ENCODE measurements around the gene KIAA2012.
"Not testable (repeated sequence)": the region's sequence is repeated elsewhere in the genome, so short reads cannot be mapped to it uniquely, and the experiment has no call there.

The KIAA2012 gene

DNA sequence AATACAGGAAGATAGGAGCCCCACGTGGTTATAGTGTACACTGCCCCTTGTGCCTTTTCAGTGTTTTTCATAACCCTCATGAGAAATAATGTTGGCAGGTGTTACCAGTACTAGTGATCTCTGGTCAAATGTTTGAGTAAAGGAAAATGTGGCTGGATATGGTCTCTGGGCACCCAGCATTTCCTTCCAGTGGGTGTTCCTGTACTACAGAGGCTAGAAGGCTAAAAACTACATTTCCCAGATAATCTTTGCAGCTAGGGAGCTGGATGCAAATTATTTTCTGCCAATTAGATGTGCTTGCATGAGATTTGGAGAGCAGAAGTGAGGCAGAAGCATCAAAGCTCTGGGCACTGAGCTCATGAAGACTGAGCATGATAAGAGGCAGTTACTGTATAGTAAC lies 45.1 kb downstream of the KIAA2012 start:
- no peak for DNase-seq

- no peak for DNase-seq
These were observed 47.8 kb downstream of the KIAA2012 start for GRCh38 chr2:202120828-202121227.

GRCh38 chr2:202121532-202122162 lies 48.6 kb downstream of the KIAA2012 start:
- peak in 1 of 2 donors; percentile 28 for DNase-seq

GRCh38 chr2:202122163-202122540 lies 49.1 kb downstream of the KIAA2012 start:
- DNase-seq, result no peak

DNA sequence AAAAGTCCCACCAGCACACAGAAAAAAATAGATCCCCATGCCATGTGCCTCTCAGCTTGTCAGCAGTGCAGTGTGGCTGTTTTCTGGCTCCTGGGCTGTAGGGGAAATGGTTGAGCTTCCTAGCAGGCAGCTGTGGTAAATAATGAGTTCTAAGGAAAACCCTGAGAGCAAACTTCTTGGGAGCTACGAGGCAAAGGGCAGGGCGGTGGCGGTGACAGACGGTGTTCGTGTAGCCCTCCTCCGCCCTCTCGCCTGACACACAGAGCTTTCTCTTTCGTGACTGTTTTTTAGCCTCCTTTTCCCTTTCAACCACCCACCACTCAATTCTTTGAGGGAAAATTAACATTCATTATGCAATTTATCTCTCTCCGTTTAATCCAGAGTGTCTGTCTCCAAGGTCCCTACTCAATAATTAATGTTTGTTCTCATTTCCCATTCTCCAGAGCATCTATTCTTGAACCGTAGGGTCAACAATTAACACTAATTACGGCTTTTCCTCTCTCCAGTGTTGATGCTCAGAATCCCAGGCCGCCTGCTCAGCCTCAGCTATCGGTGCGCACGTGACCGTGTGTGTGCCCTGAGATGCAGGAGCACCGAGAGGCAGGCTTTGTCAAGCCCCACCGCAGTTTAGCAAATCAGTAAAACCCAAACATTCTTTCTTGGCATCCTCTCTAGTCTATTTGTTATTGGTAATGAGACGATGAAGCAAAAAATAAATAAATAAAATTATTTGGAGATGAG lies 50.1 kb downstream of the KIAA2012 start:
- no peak for DNase-seq

DNA sequence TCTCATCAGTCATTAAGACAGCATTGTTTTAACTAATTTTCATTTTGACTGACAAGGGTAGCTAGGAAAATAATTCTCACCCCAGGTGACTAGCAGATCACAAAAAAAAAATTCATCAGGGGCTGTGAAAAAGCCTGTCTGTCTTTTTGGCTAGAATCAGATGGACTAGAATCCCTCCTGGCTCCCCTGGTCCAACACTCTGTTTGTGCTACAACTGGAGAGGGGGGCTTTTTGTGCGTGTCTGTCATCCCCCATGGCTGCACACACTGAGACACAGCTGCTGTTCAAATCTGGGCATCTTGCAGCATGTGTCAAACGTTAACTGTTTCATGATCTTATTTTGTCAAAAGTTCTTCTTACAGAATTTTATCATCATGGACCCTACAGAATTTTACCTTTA lies 51.2 kb downstream of the KIAA2012 start:
- no peak for DNase-seq

- DNase-seq, result no peak
These were observed 54.8 kb downstream of the KIAA2012 start for GRCh38 chr2:202127687-202128331.

DNA sequence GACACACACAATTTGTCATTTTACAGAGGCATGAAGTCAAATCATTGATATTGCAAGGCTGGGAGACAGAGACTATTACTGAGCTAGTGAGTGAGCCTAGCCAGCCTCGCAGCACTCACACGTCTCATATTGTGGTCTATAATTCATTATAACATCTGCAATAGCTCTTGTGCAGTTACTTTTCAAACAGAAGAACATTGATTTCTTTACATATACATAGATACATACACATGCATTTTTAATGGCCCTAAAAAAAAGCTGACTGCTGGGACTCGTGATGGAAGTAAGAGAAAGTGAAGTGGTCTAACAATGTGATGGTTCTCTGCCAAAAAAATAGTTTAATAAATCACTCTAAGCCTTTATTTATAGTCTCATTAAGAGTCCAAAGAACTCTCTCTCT lies 56.8 kb downstream of the KIAA2012 start:
- DNase-seq, result no peak

- DNase-seq, result no peak
These were observed 60.3 kb downstream of the KIAA2012 start for GRCh38 chr2:202133200-202133908.

DNA sequence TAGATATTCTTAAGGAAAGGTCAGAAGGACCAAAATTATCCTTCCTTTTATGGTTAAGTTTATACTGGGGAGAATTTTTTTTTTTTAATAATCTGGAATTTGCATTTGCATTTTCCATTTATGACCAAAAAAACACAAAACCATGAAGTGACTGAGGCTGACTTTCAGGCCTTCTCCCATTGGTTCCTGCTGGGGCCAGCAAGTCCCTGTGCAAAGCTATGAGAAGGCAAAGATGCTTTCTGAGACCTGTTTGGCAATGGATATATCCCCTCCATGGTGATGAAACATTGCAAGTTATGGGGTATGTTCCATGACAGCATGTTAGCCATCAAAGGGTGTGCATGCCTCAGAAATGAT lies 60.8 kb downstream of the KIAA2012 start:
- DNase-seq, result no peak

DNA sequence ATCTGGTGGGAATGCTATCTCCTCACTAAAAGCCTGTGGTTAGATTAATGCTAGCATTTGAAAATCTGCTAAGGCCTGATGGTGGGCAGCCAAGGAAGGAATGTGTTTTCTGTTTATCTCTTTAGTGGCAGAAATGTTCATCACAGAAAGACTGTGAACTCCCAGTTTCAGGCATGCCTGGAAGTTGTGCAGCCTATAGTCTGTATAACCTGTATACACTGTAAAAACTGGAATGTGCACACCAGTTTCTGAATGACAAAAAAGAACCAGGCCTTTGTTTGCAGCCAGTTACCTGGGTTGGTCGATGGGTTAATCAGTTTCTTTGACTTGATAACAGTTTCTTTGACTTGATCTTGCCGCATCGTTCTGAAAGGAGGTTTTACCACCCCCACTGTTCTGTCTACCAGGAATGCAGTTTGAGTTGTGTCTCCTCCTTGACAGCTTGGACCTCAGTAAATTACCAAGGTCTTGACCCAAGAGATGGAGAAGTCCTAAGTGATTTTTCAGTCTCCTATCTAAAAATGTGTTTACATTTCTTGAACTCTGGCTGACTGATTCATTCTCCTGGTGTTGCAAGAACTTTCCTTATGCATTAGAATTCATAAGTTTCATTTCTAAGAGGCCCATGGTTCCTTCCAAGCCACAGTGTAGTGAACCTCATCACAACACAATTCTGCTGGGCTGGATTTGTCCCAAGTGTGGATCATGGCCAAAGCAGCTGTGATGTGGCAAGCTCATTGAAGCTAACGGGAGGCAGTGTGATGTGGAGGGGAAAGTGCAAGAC lies 62.2 kb downstream of the KIAA2012 start:
- DNase-seq, result no peak

DNA sequence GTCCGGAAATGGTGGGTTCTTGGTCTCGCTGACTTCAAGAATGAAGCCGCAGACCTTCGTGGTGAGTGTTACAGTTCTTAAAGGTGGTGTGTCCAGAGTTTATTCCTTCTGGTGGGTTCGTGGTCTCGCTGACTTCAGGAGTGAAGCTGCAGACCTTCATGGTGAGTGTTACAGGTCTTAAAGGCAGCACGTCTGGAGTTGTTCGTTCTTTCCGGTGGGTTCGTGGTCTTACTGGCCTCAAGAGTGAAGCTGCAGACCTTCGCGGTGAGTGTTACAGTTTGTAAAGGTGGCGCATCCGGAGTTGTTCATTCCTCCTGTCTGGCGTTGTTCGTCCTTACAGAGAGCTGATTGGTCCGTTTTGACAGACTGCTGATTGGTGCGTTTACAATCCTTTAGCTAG lies 63.0 kb downstream of the KIAA2012 start:
- not testable (repeated sequence) for DNase-seq

DNA sequence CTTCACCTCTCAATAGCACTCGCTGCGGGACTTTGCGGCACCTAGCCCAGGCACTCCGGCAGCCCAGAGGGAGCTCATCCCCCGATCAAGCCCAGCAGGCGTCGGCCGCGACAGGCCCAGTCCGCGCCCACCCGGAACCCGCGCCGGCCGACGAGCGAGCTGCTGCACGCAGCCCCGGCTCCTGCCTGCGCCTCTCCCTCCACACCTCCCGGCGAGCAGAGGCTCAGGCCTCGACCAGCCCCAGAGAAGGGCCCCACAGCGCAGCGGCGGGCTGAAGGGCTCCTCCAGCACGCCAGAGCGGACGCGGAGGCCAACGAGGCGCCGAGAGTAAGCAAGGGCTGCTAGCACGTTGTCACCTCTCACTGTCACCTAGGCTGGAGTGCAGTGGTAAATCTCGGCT lies 63.5 kb downstream of the KIAA2012 start:
- DNase-seq, result no peak

DNA sequence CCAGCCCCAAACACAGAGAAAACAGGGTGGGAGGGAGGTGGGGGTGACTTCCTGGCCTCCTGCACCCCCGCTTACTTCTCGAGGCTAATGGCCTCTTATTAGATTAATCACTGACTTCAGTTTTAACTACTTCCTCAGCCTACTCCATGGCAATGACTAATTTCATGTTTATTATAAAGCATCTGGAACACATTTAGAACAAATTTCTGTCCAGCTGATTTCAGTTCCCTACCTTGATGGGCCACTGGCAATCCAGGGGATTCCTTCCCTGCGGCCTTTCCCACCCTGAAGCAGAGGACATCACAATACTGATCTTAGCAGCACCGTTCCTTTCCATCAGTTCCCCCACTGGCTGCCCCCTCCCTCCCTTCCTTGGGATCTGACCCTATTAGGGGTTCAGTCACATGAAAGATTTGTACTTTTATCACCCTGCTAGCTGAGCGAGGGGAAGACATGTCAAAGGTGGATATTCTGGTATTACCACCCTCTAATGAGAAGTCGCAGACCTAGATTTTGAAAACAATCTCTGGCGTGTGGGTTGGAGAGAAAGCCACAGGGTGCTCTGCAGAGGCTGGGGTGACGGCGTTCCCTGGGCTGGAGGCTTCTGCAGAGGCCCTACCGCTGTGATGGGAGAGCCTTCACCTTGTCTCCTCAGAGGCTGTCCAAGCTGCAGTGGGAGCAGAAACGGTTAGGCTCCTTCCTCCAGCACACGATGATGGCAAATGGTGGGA lies 67.6 kb downstream of the KIAA2012 start:
- DNase-seq, result no peak

- no peak for DNase-seq
These were observed 68.4 kb downstream of the KIAA2012 start for GRCh38 chr2:202141329-202141947.

GRCh38 chr2:202142540-202142939 lies 69.5 kb downstream of the KIAA2012 start:
- no peak for DNase-seq

GRCh38 chr2:202147775-202148174 lies 74.7 kb downstream of the KIAA2012 start:
- DNase-seq, result no peak

- no peak for DNase-seq
These were observed 75.6 kb downstream of the KIAA2012 start for GRCh38 chr2:202148515-202149154.

DNA sequence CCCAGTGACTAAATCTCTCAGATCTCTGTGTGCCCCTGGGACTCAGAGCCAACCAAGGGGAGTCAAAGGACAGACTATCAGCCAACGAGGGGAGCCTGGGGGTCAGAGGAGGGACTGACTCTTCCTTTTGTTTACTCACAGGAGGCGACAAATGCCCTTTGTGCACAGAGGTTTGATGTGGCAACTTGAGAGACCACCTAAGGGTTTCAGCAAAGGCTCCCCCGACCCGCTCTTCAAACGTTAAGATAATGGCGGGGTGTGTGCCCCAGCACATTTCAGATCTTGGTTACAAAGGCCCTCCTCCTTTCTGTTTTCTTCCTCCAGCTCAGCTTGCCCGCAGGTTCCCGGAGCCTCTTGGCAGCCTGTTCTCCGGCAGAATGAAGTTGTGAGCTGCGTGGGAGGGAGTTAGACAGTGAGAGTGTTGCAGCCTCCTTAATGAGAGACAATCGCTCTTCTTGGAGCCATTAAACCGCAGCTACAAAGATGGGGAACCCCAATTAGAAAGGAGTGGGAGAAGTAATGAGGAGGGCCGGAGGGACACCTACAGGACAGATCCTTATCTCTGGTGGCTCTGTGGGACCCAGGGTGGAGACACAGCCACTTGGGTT lies 76.2 kb downstream of the KIAA2012 start:
- DNase-seq, result no peak

DNA sequence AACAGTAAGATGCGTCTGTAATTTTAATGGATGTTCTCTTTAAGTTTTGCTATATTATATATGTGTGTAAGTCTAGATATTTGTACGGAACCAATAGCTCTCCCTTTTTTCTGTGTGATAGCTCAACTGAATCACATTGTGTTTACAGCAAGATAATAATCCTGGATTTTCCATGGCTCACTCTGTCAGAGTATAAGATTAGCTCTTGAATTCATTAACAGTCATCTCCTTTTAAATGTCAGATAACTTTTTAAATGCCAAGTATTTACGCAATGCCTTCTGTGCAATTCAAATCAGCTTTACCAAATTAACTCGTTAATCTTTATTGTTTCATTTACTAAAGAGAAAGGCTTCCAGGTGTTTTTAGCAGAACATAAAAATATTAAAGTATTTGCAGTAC lies 76.9 kb downstream of the KIAA2012 start:
- no peak for DNase-seq
